H1 (cell line): Measurements from ENCODE around the gene UGT1A7. TPM values are rescaled to one million over a fixed set of nuclear protein-coding genes. Genes with fewer than 3 reads are reported as not detected.

Experiments
- CTCF ChIA-PET: fragments of 300-600 bp; sonication (Branson Sonifier 250); formaldehyde crosslinking; loops from one replicate; lab custom pipeline; 2021; ENCODE audit not compliant: partially characterized antibody; lab: Charles Lee
- POLR2A ChIA-PET: fragments of 300-600 bp; sonication (Branson Sonifier 250); formaldehyde crosslinking; loops from one replicate; lab custom pipeline; 2021; ENCODE audit warnings: inconsistent platforms; ENCODE audit not compliant: partially characterized antibody; lab: Charles Lee
- DNase-seq, 2 experiments: peaks; one replicate each; pipeline versions ENCODE4 v3.0.0 to v3.0.0-alpha.2; 2010 to 2022; ENCODE audit warnings: low spot score in 2 of 2, low read depth in 1 of 2, mixed read lengths in 1 of 2
- FAIRE-seq: peaks from 2 replicates; lab custom pipeline; 2011; peaks lifted over from hg19 to GRCh38; lab: Jason Lieb, UNC
- H2AFZ ChIP-seq: 2 replicates; pipeline ENCODE4 v1.8.1; 2012; ENCODE audit warnings: low read length, inconsistent platforms
- H2AK5ac ChIP-seq: 2 replicates; pipeline ENCODE4 v1.6.1; 2013; ENCODE audit warnings: low read depth, low read length
- H2BK120ac ChIP-seq: replicated peaks from 2 replicates; pipeline ENCODE3; 2013; ENCODE audit warnings: low read depth, low read length, inconsistent platforms
- H2BK12ac ChIP-seq: 2 replicates; pipeline ENCODE4 v1.6.1; 2013; ENCODE audit warnings: low read depth, low read length
- H2BK15ac ChIP-seq: 2 replicates; pipeline ENCODE4 v1.6.1; 2013; ENCODE audit warnings: low read length
- H2BK20ac ChIP-seq: 2 replicates; pipeline ENCODE4 v1.6.1; 2013; ENCODE audit warnings: low read length
- H2BK5ac ChIP-seq: 2 replicates; pipeline ENCODE4 v1.6.1; 2013; ENCODE audit warnings: low read depth, low read length
- H3K14ac ChIP-seq: 2 replicates; pipeline ENCODE4 v1.6.1; 2013; ENCODE audit warnings: inconsistent platforms; ENCODE audit not compliant: insufficient read length
- H3K18ac ChIP-seq: 2 replicates; pipeline ENCODE4 v1.6.1; 2013; ENCODE audit warnings: low read length; ENCODE audit errors: extremely low read depth
- H3K23ac ChIP-seq: 2 replicates; pipeline ENCODE4 v1.6.1; 2013; ENCODE audit warnings: inconsistent platforms; ENCODE audit not compliant: insufficient read length
- H3K23me2 ChIP-seq: 2 replicates; pipeline ENCODE4 v1.6.1; 2013; ENCODE audit warnings: low read depth, low read length
- H3K27ac ChIP-seq: 2 replicates; pipeline ENCODE4 v1.6.1; 2011; ENCODE audit warnings: low read depth, low read length, inconsistent platforms
- H3K27me3 ChIP-seq, 4 experiments: replicated peaks in 1 of 4; 1 replicate in 1 of 4; 2 replicates in 3 of 4; pipeline versions ENCODE4 v1.6.1 to v1.8.1; 2011 to 2013; ENCODE audit warnings: low read length in 3 of 4, mild to moderate bottlenecking in 3 of 4, inconsistent platforms in 2 of 4, mixed read lengths in 2 of 4, moderate library complexity in 1 of 4; ENCODE audit not compliant: control insufficient read depth in 3 of 4, insufficient read depth in 3 of 4; ENCODE audit errors: extremely low read depth in 1 of 4
- H3K36me3 ChIP-seq, 4 experiments: 2 replicates each; pipeline versions ENCODE4 v1.6.1 to v1.8.1; 2011 to 2013; ENCODE audit warnings: mild to moderate bottlenecking in 4 of 4, low read length in 3 of 4, moderate library complexity in 2 of 4, control low read depth in 1 of 4, inconsistent platforms in 1 of 4; ENCODE audit not compliant: insufficient read depth in 4 of 4, control insufficient read depth in 2 of 4
- H3K4ac ChIP-seq: replicated peaks from 2 replicates; pipeline ENCODE3; 2013; ENCODE audit warnings: low read length, low read depth, mixed read lengths, inconsistent platforms; ENCODE audit not compliant: insufficient read length
- H3K4me1 ChIP-seq, 4 experiments: replicated peaks in 1 of 4; 1 replicate in 1 of 4; 2 replicates in 3 of 4; pipeline versions ENCODE4 v1.6.1 to v1.8.1; 2011 to 2013; ENCODE audit warnings: low read length in 3 of 4, inconsistent platforms in 2 of 4, mixed read lengths in 1 of 4; ENCODE audit not compliant: insufficient read depth in 4 of 4, control insufficient read depth in 3 of 4
- H3K4me2 ChIP-seq, 2 experiments: 2 replicates each; pipeline versions ENCODE4 v1.6.1 to v1.8.1; 2011 to 2013; ENCODE audit warnings: low read depth in 2 of 2, low read length in 2 of 2, control low read depth in 1 of 2, inconsistent platforms in 1 of 2, mild to moderate bottlenecking in 1 of 2; ENCODE audit not compliant: insufficient read depth in 1 of 2
- H3K4me3 ChIP-seq, 4 experiments: fragments of 200-600, 300-600 bp in 1 of 4; sonication (generic), shearing (Covaris generic), sonication (Bioruptor Twin) in 1 of 4; 2 replicates each; pipeline versions ENCODE4 v1.5.1 to v1.8.1; 2011 to 2016; ENCODE audit warnings: low read length in 4 of 4, low read depth in 3 of 4, control low read depth in 2 of 4, inconsistent platforms in 2 of 4, mild to moderate bottlenecking in 2 of 4, mixed read lengths in 1 of 4, moderate library complexity in 1 of 4; ENCODE audit not compliant: insufficient read depth in 2 of 4; ENCODE audit errors: extremely low read depth in 1 of 4
- H3K56ac ChIP-seq: replicated peaks from 2 replicates; pipeline ENCODE3; 2013; ENCODE audit warnings: low read depth, mild to moderate bottlenecking, mixed read lengths, low read length, inconsistent platforms; ENCODE audit not compliant: insufficient read length
- H3K79me1 ChIP-seq: 2 replicates; pipeline ENCODE4 v1.6.1; 2013; ENCODE audit warnings: low read depth, low read length, control low read depth
- H3K79me2 ChIP-seq, 2 experiments: 2 replicates each; pipeline versions ENCODE4 v1.6.1 to v1.8.1; 2012 to 2013; ENCODE audit warnings: low read length in 2 of 2, mild to moderate bottlenecking in 2 of 2, inconsistent platforms in 1 of 2; ENCODE audit not compliant: insufficient read depth in 2 of 2, control insufficient read depth in 1 of 2
- H3K9ac ChIP-seq, 4 experiments: replicated peaks in 1 of 4; 1 replicate in 1 of 4; 2 replicates in 3 of 4; pipeline versions ENCODE4 v1.6.1 to v1.8.1; 2011 to 2013; ENCODE audit warnings: low read depth in 3 of 4, low read length in 3 of 4, control low read depth in 2 of 4, mild to moderate bottlenecking in 2 of 4, moderate library complexity in 2 of 4, inconsistent platforms in 1 of 4; ENCODE audit errors: extremely low read depth in 1 of 4
- H3K9me3 ChIP-seq, 2 experiments: 2 replicates each; pipeline versions ENCODE4 v1.6.1 to v1.8.1; 2012 to 2013; ENCODE audit warnings: mild to moderate bottlenecking in 2 of 2, moderate library complexity in 2 of 2, control low read depth in 1 of 2, inconsistent platforms in 1 of 2, low read depth in 1 of 2, low read length in 1 of 2, mixed read lengths in 1 of 2; ENCODE audit not compliant: insufficient read depth in 2 of 2
- H4K20me1 ChIP-seq, 2 experiments: replicated peaks in 1 of 2; 2 replicates each; pipeline versions ENCODE3 to v1.8.1; 2011 to 2013; ENCODE audit warnings: inconsistent platforms in 2 of 2, low read length in 2 of 2, mild to moderate bottlenecking in 1 of 2; ENCODE audit not compliant: insufficient read depth in 2 of 2, control insufficient read depth in 1 of 2
- H4K5ac ChIP-seq: 2 replicates; pipeline ENCODE4 v1.6.1; 2013; ENCODE audit warnings: low read length, low read depth, mixed read lengths, inconsistent platforms; ENCODE audit not compliant: insufficient read length
- H4K8ac ChIP-seq: 2 replicates; pipeline ENCODE4 v1.8.0; 2013; ENCODE audit warnings: mild to moderate bottlenecking, moderate library complexity, low read length, inconsistent platforms; ENCODE audit not compliant: insufficient read depth; ENCODE audit errors: extremely low read depth
- H4K91ac ChIP-seq: replicated peaks from 2 replicates; pipeline ENCODE3; 2013; ENCODE audit warnings: low read length, mixed read lengths, inconsistent platforms; ENCODE audit not compliant: insufficient read length
- BACH1 ChIP-seq: IDR thresholded peaks from 2 replicates; pipeline ENCODE4 v1.6.1; 2012; ENCODE audit warnings: low read length, improper control_type of control experiment
- CHD1 ChIP-seq: IDR thresholded peaks from 2 replicates; pipeline ENCODE4 v1.6.1; 2012; ENCODE audit warnings: low read depth, low read length, improper control_type of control experiment
- CTBP2 ChIP-seq: IDR thresholded peaks from 2 replicates; pipeline ENCODE4 v1.7.0; 2011; ENCODE audit warnings: borderline replicate concordance, mild to moderate bottlenecking, moderate library complexity, mixed read lengths, low read length; ENCODE audit not compliant: insufficient read depth, insufficient read length
- EZH2 ChIP-seq: fragments of 200-600 bp; sonication (generic); IDR thresholded peaks from 2 replicates; pipeline ENCODE4 v1.7.1; 2012; ENCODE audit warnings: low read depth, mild to moderate bottlenecking, moderate library complexity, low read length, inconsistent platforms; ENCODE audit not compliant: severe bottlenecking
- JUND ChIP-seq: IDR thresholded peaks from 2 replicates; pipeline ENCODE4 v1.6.1; 2011; ENCODE audit warnings: mild to moderate bottlenecking, improper control_type of control experiment, low read length
- KDM5A ChIP-seq: fragments of 200-600 bp; IDR thresholded peaks from 2 replicates; pipeline ENCODE4 v1.7.1; 2012; ENCODE audit warnings: mild to moderate bottlenecking, low read length, inconsistent platforms, mixed read lengths
- NANOG ChIP-seq: IDR thresholded peaks from 2 replicates; pipeline ENCODE4 v1.6.1; 2011; ENCODE audit warnings: low read length, low read depth, mild to moderate bottlenecking, inconsistent platforms; ENCODE audit not compliant: insufficient read depth, poor library complexity, severe bottlenecking
- POLR2AphosphoS5 ChIP-seq: IDR thresholded peaks from 2 replicates; pipeline ENCODE4 v1.6.1; 2011; ENCODE audit warnings: low read depth, low read length
- RBBP5 ChIP-seq: IDR thresholded peaks from 2 replicates; pipeline ENCODE4 v1.7.1; 2012; ENCODE audit warnings: low read depth, mild to moderate bottlenecking, inconsistent platforms, low read length, moderate library complexity, borderline replicate concordance
- SRF ChIP-seq: IDR thresholded peaks from 2 replicates; pipeline ENCODE4 v1.6.1; 2011; ENCODE audit warnings: mild to moderate bottlenecking, low read depth, low read length, moderate library complexity
- TAF1 ChIP-seq: IDR thresholded peaks from 2 replicates; pipeline ENCODE4 v1.6.1; 2011; ENCODE audit warnings: mild to moderate bottlenecking, low read depth, low read length
- USF2 ChIP-seq: IDR thresholded peaks from 2 replicates; pipeline ENCODE4 v1.6.1; 2011; ENCODE audit warnings: low read length, improper control_type of control experiment
- ZNF274 ChIP-seq: IDR thresholded peaks from 2 replicates; pipeline ENCODE4 v1.7.0; 2012; ENCODE audit warnings: low read length, borderline replicate concordance; ENCODE audit errors: extremely low read depth
- WGBS, 2 experiments: shearing (Covaris generic) in 1 of 2; methylation state at CpG; one replicate each; pipeline versions ENCODE4 v1.1.6 to v1.1.7; 2013 to 2015; ENCODE audit warnings: low lambda C conversion rate in 2 of 2, mixed read lengths in 2 of 2, inconsistent platforms in 1 of 2, low coverage in 1 of 2, missing lambda C conversion rate in 1 of 2; ENCODE audit not compliant: insufficient replicate concordance in 2 of 2, insufficient coverage in 1 of 2, insufficient read length in 1 of 2; ENCODE audit errors: extremely low coverage in 1 of 2, missing lambda C conversion rate in 1 of 2; 5-methylcytosine and 5-hydroxymethylcytosine counted together
- polyA plus RNA-seq, 7 experiments: library from polyadenylated mRNA; depleted of rRNA in 3 of 7; stranded (reverse) in 5 of 7; unstranded in 2 of 7; fragments of >200 nt in 5 of 7; fragments of 200-250 nt in 2 of 7; gene quantifications; 1 replicate in 5 of 7; 2 replicates in 1 of 7; 4 replicates in 1 of 7; pipeline versions ENCODE4 v1.2.1 to v1.2.3, GENCODE V29; 2011 to 2013; ENCODE audit warnings: missing spikeins in 2 of 7, mixed read lengths in 2 of 7
- total RNA-seq: library from RNA; stranded (reverse); fragmentation: NEBNext Ultra II Directional; extraction: Animal tissue kit (Norgen Biotek cat#: 25700); gene quantifications from 2 replicates; pipeline ENCODE4 v1.2.1, GENCODE V29; 2021
- TF ChIP-seq, protein P1 (sequence below): IDR thresholded peaks from 2 replicates; pipeline ENCODE4 v1.6.1; 2012; ENCODE audit warnings: inconsistent platforms

Gene UGT1A7
- total and polyA plus RNA-seq, 2 of the 8 experiments (the other 6 are each of a cell fraction or from before 2014, with no cell fraction given), result not detected

- no peak for FAIRE-seq
- Histone ChIP-seq H3K18ac (no peak overlapping the region), H3K9ac (no peak overlapping the region), H3K14ac (no peak overlapping the region), H2AFZ (no peak overlapping the region), H3K56ac (no peak overlapping the region), H4K91ac (no peak overlapping the region), H2BK120ac (no peak overlapping the region), H4K8ac (no peak overlapping the region), H2AK5ac (no peak overlapping the region), H3K27me3 (no peaks in the 10 kb centered on the region), H4K5ac (no peak overlapping the region), H3K79me1 (no peaks in the 10 kb centered on the region), H3K23ac (no peak overlapping the region), H3K79me2 (no peaks in the 10 kb centered on the region), H3K4me1 (no peaks in the 10 kb centered on the region; a peak in 1 of 7 replicates), H2BK15ac (no peak overlapping the region), H2BK5ac (no peak overlapping the region), H3K4me2 (no peak overlapping the region), H3K4me3 (no peak overlapping the region), H2BK12ac (no peak overlapping the region), H3K27ac (no peak overlapping the region), H3K4ac (no peak overlapping the region), H3K9me3 (no peaks in the 10 kb centered on the region), H2BK20ac (no peak overlapping the region), H3K36me3 (no peaks in the 10 kb centered on the region), H3K23me2 (no peaks in the 10 kb centered on the region), H4K20me1 (no peaks in the 10 kb centered on the region)
- no peak for DNase-seq
- 77% methylated on average over 4 of the region's 4 CpGs; no CpG with 5 or more reads in 1 of the 2 experiments for WGBS, 2 experiments
- ChIA-PET CTCF (no interaction called here), POLR2A (no interaction called here)
- no peak for TF ChIP-seq ZNF274
- no peak for TF ChIP-seq NANOG
- no peak for TF ChIP-seq POLR2AphosphoS5
- no peak for TF ChIP-seq BACH1
- no peak for TF ChIP-seq KDM5A
- TF ChIP-seq SRF, result no peak
- no peak for TF ChIP-seq CTBP2
- TF ChIP-seq, protein P1, sequence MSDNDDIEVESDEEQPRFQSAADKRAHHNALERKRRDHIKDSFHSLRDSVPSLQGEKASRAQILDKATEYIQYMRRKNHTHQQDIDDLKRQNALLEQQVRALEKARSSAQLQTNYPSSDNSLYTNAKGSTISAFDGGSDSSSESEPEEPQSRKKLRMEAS, result no peak
- no peak for TF ChIP-seq EZH2
- TF ChIP-seq USF2, result no peak
- no peak for TF ChIP-seq RBBP5
- no peak for TF ChIP-seq CHD1
- TF ChIP-seq JUND, result no peak
- no peak for TF ChIP-seq TAF1
Measured at GRCh38 chr2:233679196-233679595, 2.5 kb upstream of the UGT1A7 start.
